ENCODE data around the gene TAMALIN. TPM values are rescaled to one million over a fixed set of nuclear protein-coding genes. Genes with fewer than 3 reads are reported as not detected.

The TAMALIN gene
- total RNA-seq, 6 experiments from 2014 or later = 0.24 to 1.00 (median 0.69) TPM

GRCh38 chr12:51992246-51992645 lies 14.5 kb upstream of the TAMALIN start:
- H3K27me3 Mint-ChIP-seq (ENCODE audit: insufficient read depth) = no peaks in the 10 kb centered on the region; the same call in none of the 2 replicates
- no peak for DNase-seq
- peaks cover 32% of the 10 kb centered on the region for H3K4me1 Mint-ChIP-seq (ENCODE audit: low read depth)
- peaks cover 4% of the 10 kb centered on the region; the same call in 1 of the 2 replicates for H3K36me3 Mint-ChIP-seq (ENCODE audit: low read depth)
- H3K27ac Mint-ChIP-seq = no peak overlapping the region
- H3K9me3 Mint-ChIP-seq = no peaks in the 10 kb centered on the region
- H3K4me3 Mint-ChIP-seq = no peak overlapping the region
- TF ChIP-seq CTCF (IDR thresholded peaks at IDR 0.05) = no peak

DNA sequence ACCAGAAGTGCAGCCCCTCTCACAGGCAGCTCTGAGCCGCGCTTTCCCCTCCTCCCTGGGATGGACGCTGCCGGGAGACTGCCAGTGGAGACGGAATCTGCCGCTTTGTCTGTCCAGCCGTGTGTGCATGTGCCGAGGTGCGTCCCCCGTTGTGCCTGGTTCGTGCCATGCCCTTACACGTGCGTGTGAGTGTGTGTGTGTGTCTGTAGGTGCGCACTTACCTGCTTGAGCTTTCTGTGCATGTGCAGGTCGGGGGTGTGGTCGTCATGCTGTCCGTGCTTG lies 12.3 kb upstream of the TAMALIN start:
- Mint-ChIP-seq H3K27me3 (ENCODE audit: insufficient read depth) (peaks cover 2% of the 10 kb centered on the region), H3K4me3 (0 out of 2 replicates have a peak overlapping the region, but pooled peaks have one; percentile 16), H3K27ac (peak overlapping the region; percentile 65), H3K4me1 (ENCODE audit: low read depth) (peaks cover 36% of the 10 kb centered on the region), H3K9me3 (no peaks in the 10 kb centered on the region), H3K36me3 (ENCODE audit: low read depth) (peaks cover 4% of the 10 kb centered on the region; the same call in 1 of the 2 replicates)
- DNase-seq = no peak
- no peak for TF ChIP-seq CTCF (IDR thresholded peaks at IDR 0.05)

- peak overlapping the region; percentile 16; the same call in 1 of the 2 replicates for H3K4me3 Mint-ChIP-seq
- peaks cover 2% of the 10 kb centered on the region for H3K27me3 Mint-ChIP-seq (ENCODE audit: insufficient read depth)
- H3K9me3 Mint-ChIP-seq = no peaks in the 10 kb centered on the region
- peak overlapping the region; percentile 65 for H3K27ac Mint-ChIP-seq
- peaks cover 36% of the 10 kb centered on the region for H3K4me1 Mint-ChIP-seq (ENCODE audit: low read depth)
- no peak for TF ChIP-seq CTCF (IDR thresholded peaks at IDR 0.05)
- peaks cover 4% of the 10 kb centered on the region; the same call in 1 of the 2 replicates for H3K36me3 Mint-ChIP-seq (ENCODE audit: low read depth)
- DNase-seq = peak; percentile 45
Measured at GRCh38 chr12:51994959-51995358, 11.8 kb upstream of the TAMALIN start.

GRCh38 chr12:51997136-51997535 lies 9.6 kb upstream of the TAMALIN start:
- no peak overlapping the region for H3K4me3 Mint-ChIP-seq
- no peak for TF ChIP-seq CTCF (IDR thresholded peaks at IDR 0.05)
- peaks cover 36% of the 10 kb centered on the region for H3K4me1 Mint-ChIP-seq (ENCODE audit: low read depth)
- no peaks in the 10 kb centered on the region for H3K9me3 Mint-ChIP-seq
- H3K36me3 Mint-ChIP-seq (ENCODE audit: low read depth) = peaks cover 4% of the 10 kb centered on the region; the same call in 1 of the 2 replicates
- H3K27me3 Mint-ChIP-seq (ENCODE audit: insufficient read depth) = peaks cover 2% of the 10 kb centered on the region
- no peak for DNase-seq
- no peak overlapping the region; the same call in 1 of the 2 replicates for H3K27ac Mint-ChIP-seq

GRCh38 chr12:52003016-52003550 lies 3.7 kb upstream of the TAMALIN start:
- Mint-ChIP-seq H3K9me3 (no peaks in the 10 kb centered on the region), H3K27me3 (ENCODE audit: insufficient read depth) (peaks cover 15% of the 10 kb centered on the region), H3K27ac (no peak overlapping the region), H3K4me1 (ENCODE audit: low read depth) (0 out of 2 replicates have a peak, but pooled peaks cover 10% of the 10 kb centered on the region), H3K36me3 (ENCODE audit: low read depth) (no peaks in the 10 kb centered on the region), H3K4me3 (no peak overlapping the region)
- TF ChIP-seq CTCF (IDR thresholded peaks at IDR 0.05) = no peak
- DNase-seq = no peak
